Measurements from ENCODE around the gene MAB21L4.

MAB21L4 gene

DNA sequence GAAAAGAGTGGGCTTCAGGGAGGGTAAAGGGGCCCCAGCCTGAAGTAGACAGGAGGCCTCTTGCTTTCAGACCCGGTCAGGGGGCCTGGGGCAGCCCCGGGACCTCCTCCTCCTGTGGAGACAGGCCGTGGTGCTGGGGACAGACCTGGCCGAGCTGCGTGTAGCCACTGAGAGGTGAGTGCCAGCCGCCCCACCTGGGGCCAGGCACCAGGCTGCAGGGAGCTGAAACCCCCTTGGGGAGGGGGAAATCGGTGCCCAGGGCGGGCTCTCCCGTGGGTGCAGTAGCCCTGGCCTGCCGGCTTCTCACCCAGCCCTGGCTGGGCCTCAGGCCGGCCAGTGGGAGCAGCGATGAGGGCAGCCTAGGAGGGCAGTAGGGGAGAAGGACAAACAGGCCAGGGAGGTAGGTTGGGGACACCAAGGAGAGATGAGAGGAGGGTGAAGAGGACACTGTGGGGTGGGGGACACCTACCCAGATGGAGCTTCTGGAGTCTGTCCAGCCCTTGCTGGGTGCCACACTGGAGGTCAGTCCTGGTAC is 34.2 kb upstream of the MAB21L4 start:
- Histone ChIP-seq H3K36me3 (ENCODE audit: control insufficient read depth, low read length) (no peaks in the 10 kb centered on the region), H3F3A (ENCODE audit: control insufficient read depth, insufficient read depth) (no peaks in the 10 kb centered on the region), H3K4me3 (ENCODE audit: low read length) (no peak overlapping the region), H3K9me3 (ENCODE audit: control insufficient read depth, insufficient read depth, low read length) (no peaks in the 10 kb centered on the region), H4K20me1 (ENCODE audit: control insufficient read depth, insufficient read depth, low read depth, low read length) (no peaks in the 10 kb centered on the region), H3K27me3 (ENCODE audit: control insufficient read depth, low read length) (no peaks in the 10 kb centered on the region), H3K79me2 (ENCODE audit: control insufficient read depth, low read length) (no peaks in the 10 kb centered on the region), H3K27ac (ENCODE audit: low read depth, low read length) (no peak overlapping the region), H3K4me2 (ENCODE audit: low read length) (no peak overlapping the region), H3K4me1 (ENCODE audit: control insufficient read depth, low read length) (no peaks in the 10 kb centered on the region), H3K9me2 (replicated peaks; ENCODE audit: control insufficient read depth, low read length) (no peaks in the 10 kb centered on the region)
- TF ChIP-seq EZH2phosphoT487 (IDR thresholded peaks at IDR 0.05; ENCODE audit: borderline replicate concordance, low read length): no peak
- TF ChIP-seq, protein P1, sequence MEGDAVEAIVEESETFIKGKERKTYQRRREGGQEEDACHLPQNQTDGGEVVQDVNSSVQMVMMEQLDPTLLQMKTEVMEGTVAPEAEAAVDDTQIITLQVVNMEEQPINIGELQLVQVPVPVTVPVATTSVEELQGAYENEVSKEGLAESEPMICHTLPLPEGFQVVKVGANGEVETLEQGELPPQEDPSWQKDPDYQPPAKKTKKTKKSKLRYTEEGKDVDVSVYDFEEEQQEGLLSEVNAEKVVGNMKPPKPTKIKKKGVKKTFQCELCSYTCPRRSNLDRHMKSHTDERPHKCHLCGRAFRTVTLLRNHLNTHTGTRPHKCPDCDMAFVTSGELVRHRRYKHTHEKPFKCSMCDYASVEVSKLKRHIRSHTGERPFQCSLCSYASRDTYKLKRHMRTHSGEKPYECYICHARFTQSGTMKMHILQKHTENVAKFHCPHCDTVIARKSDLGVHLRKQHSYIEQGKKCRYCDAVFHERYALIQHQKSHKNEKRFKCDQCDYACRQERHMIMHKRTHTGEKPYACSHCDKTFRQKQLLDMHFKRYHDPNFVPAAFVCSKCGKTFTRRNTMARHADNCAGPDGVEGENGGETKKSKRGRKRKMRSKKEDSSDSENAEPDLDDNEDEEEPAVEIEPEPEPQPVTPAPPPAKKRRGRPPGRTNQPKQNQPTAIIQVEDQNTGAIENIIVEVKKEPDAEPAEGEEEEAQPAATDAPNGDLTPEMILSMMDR (IDR thresholded peaks at IDR 0.05; ENCODE audit: low read depth, low read length, poor library complexity, severe bottlenecking): no peak

DNA sequence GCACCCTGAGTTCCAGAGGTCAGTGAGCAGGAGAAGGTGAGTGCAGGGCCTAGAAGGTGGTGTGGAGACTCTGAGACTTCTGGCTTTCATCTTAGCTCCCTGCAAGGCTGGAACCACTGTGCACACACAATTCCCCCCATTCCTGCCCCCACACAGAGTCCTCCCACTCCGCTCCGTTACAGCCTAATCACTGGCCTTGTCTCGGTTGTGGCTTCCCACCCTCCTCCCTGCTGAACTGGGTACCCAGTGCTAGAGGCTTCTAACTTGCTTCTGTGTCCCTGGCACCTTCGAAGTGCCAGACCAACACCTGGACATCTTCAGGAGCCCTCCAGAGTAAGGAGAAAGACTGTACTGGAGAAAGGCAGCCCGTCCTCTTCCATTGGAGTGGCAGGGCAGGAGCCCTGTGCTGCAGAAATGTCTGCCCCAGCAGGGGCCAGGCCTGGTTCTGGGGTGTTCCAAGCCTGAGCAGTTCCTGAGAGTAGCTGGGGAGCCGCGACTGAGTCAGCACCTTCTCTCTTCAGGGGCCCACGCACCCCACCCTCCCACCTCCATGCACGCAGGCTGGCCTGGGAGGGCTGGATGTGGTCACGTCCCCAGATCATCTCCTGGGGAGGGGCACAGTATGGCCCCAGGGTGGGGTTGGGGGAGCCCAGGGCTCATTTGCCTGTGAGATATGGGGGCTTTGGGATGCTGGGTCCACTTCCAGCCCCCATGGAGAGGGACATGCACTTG is 33.6 kb upstream of the MAB21L4 start:
- H3K27ac ChIP-seq (ENCODE audit: low read depth, low read length): no peak overlapping the region
- H4K20me1 ChIP-seq (ENCODE audit: control insufficient read depth, insufficient read depth, low read depth, low read length): no peaks in the 10 kb centered on the region
- TF ChIP-seq EZH2phosphoT487 (IDR thresholded peaks at IDR 0.05; ENCODE audit: borderline replicate concordance, low read length): no peak
- TF ChIP-seq, protein P1 (IDR thresholded peaks at IDR 0.05; ENCODE audit: low read depth, low read length, poor library complexity, severe bottlenecking): no peak
- no peaks in the 10 kb centered on the region for H3K79me2 ChIP-seq (ENCODE audit: control insufficient read depth, low read length)
- H3K27me3 ChIP-seq (ENCODE audit: control insufficient read depth, low read length): no peaks in the 10 kb centered on the region
- H3K9me3 ChIP-seq (ENCODE audit: control insufficient read depth, insufficient read depth, low read length): no peaks in the 10 kb centered on the region
- no peak overlapping the region for H3K4me2 ChIP-seq (ENCODE audit: low read length)
- no peaks in the 10 kb centered on the region for H3F3A ChIP-seq (ENCODE audit: control insufficient read depth, insufficient read depth)
- no peak overlapping the region for H3K4me3 ChIP-seq (ENCODE audit: low read length)
- H3K9me2 ChIP-seq (replicated peaks; ENCODE audit: control insufficient read depth, low read length): no peaks in the 10 kb centered on the region
- H3K4me1 ChIP-seq (ENCODE audit: control insufficient read depth, low read length): no peaks in the 10 kb centered on the region
- H3K36me3 ChIP-seq (ENCODE audit: control insufficient read depth, low read length): no peaks in the 10 kb centered on the region

DNA sequence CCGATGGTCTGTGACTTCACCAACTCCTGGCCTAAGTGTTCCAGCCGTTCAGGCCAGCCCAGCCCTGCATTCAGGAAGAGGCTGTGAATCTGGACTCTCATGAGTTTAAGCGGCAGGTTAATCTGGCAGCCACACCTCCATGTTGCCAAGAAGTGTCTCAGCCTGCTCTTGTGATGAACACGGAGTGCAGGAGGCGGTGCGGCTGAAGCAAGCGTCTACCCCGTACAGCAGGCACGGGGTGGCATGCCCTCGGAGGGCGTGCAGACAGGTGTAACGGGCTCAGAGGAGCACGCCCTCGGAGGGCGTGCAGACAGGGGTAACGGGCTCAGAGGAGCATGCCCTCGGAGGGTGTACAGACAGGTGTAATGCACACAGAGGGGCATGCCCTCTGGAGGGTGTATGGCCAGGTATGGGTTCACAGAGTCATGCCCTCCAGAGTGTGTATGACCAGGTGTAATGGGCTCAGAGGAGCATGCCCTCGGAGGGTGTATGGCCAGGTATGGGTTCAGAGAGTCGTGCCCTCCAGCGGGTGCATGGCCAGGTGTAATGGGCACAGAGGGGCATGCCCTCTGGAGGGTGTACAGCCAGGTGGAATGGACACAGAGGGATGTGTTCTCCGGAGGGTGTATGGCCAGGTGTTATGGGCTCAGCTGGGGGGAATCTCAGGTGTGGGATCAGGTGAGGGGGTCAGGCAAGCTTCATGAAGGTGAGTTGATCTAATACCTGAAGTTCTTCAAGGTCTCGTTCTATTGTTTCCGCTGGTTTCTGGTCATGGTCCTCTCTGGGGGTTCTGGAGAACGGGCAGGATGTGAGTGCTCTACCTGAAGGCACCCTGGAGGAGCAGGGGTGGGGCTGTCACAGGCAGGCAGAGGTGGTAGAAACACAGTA is 32.8 kb upstream of the MAB21L4 start:
- no peak overlapping the region for H3K4me2 ChIP-seq (ENCODE audit: low read length)
- no peaks in the 10 kb centered on the region for H3K79me2 ChIP-seq (ENCODE audit: control insufficient read depth, low read length)
- no peaks in the 10 kb centered on the region for H3K4me1 ChIP-seq (ENCODE audit: control insufficient read depth, low read length)
- H3K36me3 ChIP-seq (ENCODE audit: control insufficient read depth, low read length): no peaks in the 10 kb centered on the region
- H3K9me2 ChIP-seq (replicated peaks; ENCODE audit: control insufficient read depth, low read length): no peaks in the 10 kb centered on the region
- no peak overlapping the region for H3K4me3 ChIP-seq (ENCODE audit: low read length)
- no peaks in the 10 kb centered on the region for H4K20me1 ChIP-seq (ENCODE audit: control insufficient read depth, insufficient read depth, low read depth, low read length)
- no peaks in the 10 kb centered on the region for H3F3A ChIP-seq (ENCODE audit: control insufficient read depth, insufficient read depth)
- no peaks in the 10 kb centered on the region for H3K9me3 ChIP-seq (ENCODE audit: control insufficient read depth, insufficient read depth, low read length)
- H3K27ac ChIP-seq (ENCODE audit: low read depth, low read length): no peak overlapping the region
- H3K27me3 ChIP-seq (ENCODE audit: control insufficient read depth, low read length): no peaks in the 10 kb centered on the region
- TF ChIP-seq, protein P1 (IDR thresholded peaks at IDR 0.05; ENCODE audit: low read depth, low read length, poor library complexity, severe bottlenecking): no peak
- TF ChIP-seq EZH2phosphoT487 (IDR thresholded peaks at IDR 0.05; ENCODE audit: borderline replicate concordance, low read length): no peak

All from DOHH2 (cell line).